HG02885 (cell line): ENCODE data around the gene NRM.

Source experiments
- ATAC-seq: cut with Tn5 transposase; IDR thresholded peaks from one replicate; pipeline ENCODE4 v1.9.1; 2021; ENCODE audit warnings: mild to moderate bottlenecking; ENCODE audit not compliant: unreplicated experiment, poor library complexity

Gene NRM

DNA sequence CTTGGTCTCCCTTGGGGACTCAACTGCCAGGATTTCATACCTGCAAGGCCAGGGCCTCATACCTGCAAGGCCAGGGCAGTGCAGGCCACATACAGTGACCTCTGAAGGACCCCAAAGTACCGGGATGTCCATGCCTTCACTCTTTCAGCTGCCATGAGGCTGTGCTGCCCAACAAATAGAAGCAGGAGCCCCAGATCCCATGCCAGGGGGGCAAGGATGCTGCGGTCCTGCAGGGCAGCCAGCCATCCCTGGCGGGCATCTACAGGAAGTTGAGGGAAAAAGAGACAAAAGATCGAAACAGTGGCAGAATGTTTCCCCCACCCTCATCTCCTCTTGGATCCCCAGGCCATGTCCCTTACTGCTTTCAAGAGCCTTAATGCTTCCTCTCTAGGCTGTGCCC is 799 bp downstream of the NRM start:
- ATAC-seq, result no peak

DNA sequence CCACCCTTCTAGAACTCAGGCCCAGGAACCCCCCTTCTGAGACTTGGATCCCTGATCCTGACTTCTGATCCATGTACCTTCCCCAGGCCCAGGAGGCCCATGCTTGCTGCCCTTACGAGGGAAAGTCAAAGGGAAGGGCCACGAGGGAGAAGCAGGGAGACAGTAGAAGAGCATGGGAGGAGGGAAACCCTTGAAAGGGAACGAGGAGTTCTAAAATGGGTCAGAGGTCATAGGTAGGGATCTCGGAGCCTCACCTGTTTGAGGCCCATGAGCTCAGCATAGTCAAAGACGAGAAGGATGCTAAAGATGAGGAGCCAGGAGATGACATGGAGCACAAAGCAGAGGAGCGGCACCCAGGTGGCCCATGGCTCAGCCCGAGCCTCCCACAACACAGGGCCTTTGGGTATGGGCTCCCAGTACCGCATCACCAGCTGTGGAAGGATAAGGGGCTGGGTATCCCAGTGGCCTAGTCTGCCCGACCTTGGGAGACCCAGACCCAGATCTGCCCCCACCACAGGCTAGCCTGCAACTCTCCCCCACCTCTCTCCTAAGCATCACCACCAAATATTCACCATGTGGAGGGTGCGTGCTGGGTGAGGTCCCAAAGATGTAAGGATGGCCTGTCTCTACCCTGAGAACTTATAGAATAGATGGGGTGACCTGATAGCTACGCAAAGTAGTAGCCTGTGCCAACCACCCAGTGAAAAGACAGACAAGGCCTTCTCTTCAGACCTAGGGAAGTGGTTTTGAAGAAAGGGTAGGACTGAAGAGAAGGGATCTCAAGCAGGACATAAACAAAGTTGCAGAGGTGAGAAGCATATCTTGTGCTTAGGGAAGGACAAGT is 1.5 kb downstream of the NRM start:
- ATAC-seq, result no peak

DNA sequence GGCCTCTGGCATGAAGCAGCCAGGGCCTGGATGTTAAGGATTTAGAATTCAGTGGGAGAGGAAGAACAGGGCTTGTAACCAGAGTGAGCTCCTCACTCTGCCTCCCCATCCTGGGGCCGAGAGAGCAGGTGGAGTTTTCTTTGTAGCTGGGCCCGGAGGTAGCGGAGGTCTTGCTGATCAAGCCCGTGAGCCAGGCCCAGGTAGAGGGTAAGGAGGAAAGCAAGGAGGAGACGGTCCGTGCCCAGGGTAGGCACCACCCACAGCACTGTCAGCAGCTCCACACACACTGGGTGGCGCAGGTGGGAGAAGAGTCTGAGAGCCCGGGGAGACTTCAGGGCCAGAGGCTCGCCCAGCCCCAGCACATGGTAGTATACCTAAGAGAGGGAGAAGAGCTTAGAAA is 2.2 kb downstream of the NRM start:
- ATAC-seq, result no peak

DNA sequence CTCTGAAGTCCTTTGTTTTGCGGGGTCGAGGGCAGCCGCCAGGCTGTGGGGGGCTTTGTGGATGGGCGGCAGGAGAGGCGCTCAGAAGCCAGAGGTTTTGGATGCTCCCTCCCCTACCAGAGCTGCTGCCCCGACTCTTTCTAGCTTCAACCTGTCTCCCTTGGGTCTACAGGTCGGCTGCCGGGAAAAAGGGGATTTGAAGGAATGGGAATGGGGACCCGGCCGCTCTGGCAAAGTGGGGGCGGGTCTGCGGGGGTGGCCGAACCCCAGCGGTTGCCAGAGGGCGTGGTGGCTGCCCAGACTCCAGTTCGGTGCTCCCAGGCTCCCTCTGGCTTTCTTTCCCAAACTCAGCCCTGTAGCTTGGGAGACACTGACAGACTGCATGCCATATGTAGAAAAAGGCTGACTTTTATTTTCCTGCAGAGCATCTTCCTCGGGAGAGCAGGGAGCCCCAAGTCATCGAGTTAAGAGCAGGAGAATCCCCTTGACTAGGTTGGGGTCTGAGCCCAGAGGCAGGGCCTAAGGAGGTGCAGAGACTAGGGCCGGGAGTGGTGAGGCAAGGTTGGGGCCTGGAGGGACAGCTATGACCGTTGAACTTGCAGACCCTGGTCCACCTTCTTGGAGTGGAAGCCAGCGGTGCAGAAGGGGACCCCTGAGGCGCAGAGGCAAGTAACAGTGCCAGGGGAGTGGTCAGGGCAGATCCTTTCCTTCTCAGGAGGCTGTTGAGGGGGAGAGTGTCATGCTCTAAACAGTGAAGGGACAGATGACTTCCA is 2.9 kb downstream of the NRM start:
- ATAC-seq, result no peak

DNA sequence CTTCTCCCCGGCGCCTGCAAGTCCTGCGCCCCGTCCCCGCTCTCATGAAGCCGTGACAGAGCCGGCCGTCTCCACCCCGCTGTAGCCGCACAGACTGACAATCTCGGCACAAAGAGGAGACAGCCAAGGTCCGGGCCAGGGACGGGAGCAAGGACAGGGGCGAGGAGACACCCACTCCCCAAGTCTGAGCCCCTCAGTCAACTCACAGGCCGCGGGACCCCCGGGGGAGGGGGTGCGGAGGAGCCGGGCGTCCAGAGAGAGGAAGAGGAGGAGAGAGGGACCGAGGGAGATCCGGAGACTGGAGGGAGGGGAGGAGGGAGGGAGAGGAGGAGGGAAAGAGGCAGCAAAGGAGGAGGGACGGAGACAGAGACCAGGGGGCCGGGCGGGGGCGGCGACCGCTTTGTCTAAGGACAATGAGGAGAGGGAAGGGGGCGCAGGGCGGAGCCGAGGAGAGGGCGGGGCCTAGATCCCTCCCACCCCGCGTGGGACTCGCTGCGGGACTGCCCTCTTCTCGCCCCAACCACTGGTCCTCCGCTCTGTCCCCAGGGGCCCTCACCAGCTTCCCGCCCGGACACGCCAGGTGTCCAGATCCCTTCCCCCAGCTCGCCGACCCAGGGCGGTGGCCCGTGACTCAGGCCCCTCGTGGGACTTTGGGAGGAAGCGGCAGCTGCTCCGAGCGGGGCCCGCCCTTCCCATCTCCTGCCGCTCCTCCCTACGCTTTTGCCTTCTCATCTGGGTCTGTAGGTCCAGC is 3.7 kb downstream of the NRM start:
- peak; percentile 42 for ATAC-seq

DNA sequence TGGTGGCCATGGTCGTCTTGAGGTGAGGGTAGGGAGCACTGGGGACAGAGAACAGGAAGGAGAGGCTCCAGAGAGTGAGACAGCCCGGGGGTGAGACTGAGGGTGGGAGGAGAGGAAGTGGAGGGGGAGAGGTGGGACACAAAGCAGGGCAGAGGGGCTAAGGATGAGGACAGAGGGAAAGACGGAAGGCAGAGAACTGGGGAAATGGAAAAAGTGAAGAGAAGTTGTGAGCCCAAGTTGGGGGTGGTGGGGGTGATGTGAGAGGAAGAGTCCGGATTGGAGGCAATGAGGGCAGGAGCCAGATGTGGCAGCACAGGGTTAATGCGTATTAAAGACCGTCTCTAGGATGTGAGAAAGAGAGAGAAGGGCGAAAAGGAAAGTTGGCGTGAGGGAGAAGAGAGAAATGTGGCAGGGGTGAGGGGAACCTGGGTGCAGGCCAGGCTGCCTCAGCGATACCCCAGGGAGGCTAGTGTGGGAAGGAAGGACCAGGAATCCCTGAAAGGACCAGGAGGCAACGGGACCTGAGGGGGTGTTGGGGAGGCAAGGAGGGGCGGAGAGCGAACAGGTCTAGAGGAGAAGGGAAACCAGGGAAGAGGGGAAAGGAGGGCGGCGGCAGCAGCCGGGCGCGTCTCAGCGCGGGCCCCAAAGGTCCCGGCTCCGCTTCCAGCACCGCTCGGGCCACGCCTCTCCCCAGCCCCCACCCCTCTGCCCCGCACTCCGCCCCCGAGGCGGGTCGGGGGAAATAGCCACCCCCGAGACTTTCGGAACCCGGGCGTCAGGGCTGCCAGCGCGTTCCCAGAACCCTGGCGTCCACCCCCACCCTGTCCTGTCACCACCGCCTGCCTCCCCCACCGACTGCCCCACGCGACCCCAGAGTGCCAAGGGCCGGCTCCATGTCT is 4.5 kb downstream of the NRM start, which contains the start of gene PPP1R18:
Gene PPP1R18 (minus strand): TSS at position 637 of the 899 bp plus-strand sequence. CDS start 627 bp downstream, at position 10.
- peak; percentile 23 for ATAC-seq

DNA sequence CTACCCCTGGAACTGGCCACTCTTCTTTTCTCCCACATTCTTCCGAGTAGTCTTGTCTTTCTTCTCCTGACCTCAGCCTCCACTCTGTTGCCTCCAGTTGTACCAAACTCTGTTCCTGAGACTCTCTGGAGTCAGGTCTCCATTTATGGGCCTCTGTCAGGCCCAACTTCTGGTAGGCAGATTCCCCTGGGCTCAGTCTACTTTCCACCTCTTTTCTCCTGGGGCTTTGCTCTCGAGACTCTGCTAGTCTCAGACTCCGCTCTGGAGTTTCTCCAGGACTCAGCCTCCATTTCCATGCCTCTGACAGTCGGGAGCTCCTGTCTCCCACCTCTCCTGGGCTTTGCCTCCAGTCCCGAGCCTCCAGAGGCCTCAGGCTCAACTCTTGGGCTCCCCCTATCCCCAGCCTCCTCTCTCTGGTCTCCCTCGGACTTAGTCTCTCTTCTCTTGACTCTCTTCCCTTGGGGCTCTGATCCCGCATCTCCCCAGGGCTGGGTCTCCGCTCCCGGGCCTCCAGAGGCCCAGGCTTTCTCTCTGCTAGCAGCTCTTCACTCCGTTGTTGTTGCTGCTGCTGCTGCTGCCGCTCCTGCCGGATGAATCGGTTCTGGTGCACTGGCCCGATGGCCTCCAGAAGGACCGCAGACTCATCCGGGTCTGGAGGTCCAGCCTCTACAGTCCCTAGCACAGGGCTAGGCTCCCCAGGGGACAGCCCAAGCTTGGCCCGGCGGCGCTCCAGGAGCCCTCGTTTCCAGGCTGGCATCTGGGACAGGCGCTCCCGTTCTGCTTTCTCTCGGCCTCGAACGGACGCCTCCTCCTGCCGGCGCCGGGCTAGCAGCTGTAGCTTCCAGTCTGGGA is 5.4 kb downstream of the NRM start:
- ATAC-seq, result no peak

DNA sequence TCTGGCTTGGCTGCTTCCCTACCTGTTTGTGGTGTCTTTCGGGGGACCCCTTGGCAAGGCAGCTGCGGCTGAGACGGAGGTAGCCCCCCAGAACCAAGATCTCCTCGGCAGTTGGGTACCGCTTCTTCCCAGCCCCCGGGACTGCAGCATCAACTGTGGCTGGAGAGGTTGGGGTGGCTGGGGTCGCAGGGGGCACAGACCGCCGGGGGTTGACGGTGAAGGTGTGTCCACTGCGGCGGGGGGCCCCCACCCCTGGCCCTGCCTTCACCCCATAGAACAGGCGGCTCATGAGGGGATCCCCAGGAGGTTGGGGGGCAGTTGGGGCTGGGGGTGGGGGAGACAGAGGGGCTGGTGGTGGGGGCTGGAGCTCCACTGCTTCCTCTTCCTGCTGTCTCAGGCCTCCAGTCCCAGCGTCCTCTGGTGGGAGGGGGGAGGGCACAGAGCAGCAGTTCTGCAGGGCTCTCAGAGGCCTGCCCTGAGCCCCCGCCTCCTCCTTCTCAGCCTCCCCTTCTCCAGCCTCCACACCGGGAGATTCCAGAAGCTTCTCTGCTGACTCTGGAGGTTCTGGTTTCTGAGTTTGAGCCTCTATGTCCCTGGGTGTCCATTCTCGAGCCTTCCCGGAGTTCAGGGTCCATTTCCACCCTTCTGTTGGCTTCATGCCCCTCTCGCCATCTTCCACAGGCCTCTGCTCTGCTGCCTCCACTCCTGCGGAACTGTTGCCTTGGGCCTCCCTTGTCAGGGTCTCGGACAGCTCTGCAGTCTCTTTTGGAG is 6.2 kb downstream of the NRM start:
- ATAC-seq, result no peak

DNA sequence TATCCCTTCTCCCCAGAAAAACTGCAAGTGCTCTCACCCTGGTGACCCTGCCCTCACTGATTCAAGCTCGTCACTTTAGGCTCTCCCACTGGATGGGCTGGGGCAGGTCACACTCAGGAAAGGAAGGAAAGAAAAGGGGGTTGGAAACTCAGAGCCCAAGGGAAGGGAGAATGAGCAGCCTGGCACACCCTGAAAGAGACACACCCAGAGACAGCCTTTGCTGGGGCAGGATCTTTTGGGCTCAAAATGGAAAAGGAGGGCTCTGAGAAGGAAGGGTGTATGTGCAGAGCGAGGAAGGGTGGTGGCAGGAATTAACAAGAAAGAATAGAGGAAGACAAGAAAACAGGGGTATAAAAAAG is 6.8 kb downstream of the NRM start:
- no peak for ATAC-seq

DNA sequence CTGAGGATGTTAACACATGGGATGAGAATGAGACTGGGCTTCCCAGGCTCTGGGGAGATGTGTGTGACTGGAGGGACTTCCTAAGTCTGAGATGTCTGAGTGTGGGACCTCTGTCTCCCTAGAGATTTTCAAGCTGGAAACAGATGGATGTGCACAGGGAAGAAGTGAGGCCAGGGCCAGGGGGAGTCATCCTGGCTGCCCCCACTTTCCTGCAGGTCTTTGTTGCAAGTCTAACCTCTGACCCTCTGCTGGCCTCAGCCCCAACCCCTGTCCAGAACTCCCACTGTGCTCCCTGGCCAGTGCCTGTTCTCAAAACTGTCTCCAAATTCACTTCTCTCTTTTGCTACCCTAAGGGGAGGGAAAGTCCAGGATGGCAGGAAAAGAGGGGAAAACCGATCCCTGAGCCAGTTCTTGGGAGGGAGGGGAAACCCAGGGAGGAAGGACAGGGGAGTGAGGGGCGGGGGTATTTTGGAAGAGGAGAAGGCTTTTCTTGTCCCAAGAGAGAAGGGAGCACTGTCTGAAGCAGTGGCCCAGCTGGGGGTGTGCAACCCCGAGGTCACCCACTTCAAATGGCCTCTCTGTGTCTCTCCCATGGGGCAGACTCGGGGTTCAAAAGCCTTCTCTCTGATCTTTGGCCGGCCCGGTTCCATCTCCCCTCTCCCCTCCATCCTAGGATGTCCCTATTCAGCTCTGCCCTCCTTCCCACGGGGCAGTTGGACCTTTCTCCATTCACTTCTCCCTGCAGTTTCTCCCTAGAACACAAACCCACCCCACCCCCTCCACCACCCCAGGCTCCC is 7.4 kb downstream of the NRM start:
- no peak for ATAC-seq

DNA sequence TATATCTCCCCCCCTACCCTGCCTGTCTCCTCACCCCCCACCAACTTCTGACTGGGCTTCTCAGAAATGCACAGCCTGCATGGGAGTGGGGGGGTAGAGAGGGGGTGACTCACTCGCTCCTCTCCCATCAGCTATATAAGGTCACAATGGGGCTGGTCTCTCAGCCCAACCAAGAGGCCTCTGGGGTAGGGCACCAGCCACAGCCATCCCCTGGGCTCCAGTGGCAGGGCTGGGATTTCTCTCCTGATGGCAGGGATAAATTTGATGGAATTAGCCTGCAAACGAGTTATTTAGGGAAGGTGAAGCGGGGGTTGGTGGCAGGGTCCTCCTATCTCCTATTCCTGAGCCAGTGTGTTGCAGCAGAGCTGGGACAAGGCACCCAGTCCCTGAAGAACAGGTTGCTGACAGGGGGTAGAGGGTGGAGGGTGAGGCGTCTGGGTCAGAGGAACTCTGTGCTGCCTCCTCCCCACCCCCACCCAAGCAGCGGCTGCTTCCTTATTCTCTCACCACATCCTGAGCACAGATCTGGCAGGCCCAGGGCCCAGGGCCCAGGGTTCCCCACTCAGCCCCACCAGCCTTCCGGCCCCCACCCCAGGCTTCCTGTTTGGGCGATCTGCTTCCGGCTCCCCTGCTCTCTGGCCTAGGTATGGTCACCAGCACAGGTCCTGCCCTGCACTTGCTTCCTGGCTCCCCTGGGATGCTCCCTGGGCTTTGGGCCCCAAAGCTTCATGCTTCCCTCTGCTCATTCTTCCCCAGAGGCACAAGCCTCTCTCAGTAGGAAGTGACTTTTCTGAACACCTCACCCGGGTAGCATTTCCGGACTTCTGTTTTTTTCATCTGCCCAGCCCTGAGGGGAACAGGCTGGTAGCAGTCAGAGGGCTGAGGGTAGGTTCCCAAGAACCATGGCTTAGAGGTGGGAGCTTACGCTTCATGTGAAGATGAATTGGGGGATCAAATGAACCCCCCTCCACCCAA is 8.4 kb downstream of the NRM start:
- ATAC-seq, result peak; percentile 48

DNA sequence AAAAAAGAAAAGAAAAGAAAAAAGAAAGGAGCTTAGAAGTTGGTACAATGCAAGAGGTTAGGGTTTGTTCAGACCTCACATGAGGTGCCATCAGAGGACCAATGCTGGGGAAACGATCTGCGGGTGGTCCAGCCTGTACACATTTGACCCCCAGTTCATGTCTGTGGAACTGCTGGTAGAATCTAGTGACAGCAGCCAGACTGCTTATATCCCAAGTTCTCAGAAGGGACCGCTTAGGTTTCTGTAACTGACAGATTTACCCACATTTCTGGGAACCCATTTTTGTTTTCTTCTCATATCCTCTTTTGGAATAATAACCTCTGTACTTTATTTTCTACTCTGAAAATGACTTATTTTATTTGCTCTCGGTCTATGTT is 9.0 kb downstream of the NRM start:
- no peak for ATAC-seq

DNA sequence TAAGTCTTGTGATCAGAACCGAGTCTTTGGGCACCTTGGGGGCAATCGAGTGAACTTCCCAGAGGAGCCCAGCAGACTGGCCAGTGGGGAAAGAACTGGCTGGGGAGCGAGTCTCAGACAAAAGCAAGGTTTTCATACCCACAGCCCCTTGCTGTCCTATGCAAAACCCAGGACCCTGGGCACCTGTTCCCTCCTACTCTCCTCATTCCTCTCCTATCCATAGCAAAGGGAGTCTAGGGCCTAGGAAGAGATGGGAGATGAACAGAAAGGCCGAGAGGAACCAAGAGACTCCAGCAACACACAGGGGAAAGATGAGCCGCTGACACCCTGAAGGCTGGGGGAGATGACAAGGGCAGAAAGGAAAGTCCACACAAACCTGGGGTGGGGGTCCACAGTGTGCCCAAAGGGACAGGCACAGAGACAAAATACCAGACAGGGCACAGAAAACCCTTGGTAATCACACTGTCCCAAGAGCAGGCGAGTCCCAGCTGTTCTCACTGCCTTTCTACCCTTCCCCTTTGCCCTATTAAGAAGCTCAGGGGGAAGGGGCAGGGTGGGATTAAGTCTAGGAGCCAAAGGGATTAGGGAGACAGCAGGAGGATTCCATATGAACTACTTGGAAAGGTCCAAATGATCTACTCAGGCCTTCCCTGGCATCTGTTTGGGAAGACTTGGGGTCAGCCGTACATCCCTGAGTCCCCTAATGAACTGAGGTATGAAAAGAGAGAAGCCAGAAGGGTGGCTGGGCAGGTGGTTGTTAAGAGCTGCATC is 10.8 kb downstream of the NRM start:
- no peak for ATAC-seq

DNA sequence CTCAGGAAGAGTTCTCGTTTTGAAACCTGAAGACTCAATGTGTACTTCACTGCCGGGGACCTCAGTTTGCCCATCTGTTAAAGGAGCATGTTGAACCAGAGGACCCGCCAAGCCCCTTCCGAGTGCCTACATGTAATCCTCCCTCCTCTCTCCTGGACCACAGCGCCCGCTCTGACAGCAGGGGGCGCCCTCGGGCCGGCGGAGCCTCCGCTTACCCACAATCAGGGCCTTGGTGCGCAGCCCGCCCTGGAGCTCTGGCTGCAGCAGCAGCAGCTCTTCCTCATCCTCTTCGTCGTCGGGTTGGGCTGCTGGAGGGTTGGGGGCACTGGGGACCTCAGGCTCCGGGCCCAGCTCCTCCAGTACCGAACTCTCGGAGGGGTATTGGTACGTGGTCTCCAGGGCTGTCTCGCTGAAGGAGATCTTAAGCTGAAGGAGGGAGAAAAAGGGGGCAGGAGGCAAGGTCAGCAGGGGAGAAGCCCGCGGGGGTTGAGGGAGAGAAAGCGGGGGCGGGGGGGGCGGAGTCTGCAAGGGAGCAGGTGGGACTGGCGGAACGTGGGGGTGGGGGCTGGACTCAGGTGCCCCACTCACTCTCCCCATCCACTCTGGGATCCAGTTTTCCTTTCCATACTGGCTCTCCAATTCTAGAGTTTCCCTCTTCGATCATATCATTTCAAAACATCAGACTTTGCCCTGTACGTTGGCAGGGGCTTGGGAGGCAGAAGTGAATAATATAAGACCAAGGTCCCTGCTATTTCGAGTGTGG is 11.6 kb downstream of the NRM start:
- ATAC-seq, result peak; percentile 65

DNA sequence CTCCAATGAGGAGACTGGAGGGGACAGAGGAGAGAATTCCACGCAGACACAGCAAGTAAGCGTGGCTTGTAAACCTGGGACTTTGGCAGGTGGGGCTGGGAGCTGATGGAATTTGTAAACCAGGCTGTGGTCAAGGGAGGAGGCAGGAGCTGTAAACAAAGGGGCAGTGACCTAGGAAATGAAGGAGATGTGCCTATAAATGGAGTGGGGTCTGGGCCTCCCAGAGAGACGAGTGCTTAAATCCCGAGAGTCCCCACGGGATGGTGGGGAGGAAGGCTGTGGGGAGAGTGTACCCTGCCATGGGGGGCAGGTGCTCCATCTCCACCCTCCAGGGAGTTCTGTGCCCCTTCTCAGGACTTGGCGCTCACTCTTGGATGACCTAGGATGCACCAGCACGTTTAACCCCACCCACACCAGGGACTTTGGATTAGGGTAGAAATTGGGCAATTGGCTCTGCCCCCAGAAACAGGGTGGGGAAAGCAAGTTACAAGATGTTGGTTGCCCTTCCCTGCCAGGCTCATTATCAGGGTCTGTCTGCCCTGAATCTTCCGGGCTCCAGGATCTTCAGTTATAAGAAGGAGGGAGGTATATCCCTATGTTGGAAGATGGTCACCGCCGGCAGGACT is 14.0 kb downstream of the NRM start:
- no peak for ATAC-seq
